Breast epithelium (tissue), 3 donors: ENCODE measurements around the gene PANX1.

ENCODE experiments used
- POLR2A ChIP-seq: fragments of 450-650 bp; IDR thresholded peaks from one replicate; pipeline ENCODE4 v1.6.1; 2016; ENCODE audit warnings: antibody characterized with exemption, mild to moderate bottlenecking, moderate library complexity
- TF ChIP-seq, protein P1 (sequence below), 3 donors: fragments of 450-650 bp; IDR thresholded peaks; one replicate each; pipeline ENCODE4 v1.5.1; 2016 to 2017; ENCODE audit warnings: antibody characterized with exemption in 3 of 3, mild to moderate bottlenecking in 3 of 3, moderate library complexity in 3 of 3

GRCh38 chr11:94084164-94084563 lies 44.5 kb upstream of the PANX1 start:
- TF ChIP-seq, protein P1, sequence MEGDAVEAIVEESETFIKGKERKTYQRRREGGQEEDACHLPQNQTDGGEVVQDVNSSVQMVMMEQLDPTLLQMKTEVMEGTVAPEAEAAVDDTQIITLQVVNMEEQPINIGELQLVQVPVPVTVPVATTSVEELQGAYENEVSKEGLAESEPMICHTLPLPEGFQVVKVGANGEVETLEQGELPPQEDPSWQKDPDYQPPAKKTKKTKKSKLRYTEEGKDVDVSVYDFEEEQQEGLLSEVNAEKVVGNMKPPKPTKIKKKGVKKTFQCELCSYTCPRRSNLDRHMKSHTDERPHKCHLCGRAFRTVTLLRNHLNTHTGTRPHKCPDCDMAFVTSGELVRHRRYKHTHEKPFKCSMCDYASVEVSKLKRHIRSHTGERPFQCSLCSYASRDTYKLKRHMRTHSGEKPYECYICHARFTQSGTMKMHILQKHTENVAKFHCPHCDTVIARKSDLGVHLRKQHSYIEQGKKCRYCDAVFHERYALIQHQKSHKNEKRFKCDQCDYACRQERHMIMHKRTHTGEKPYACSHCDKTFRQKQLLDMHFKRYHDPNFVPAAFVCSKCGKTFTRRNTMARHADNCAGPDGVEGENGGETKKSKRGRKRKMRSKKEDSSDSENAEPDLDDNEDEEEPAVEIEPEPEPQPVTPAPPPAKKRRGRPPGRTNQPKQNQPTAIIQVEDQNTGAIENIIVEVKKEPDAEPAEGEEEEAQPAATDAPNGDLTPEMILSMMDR (IDR thresholded peaks at IDR 0.05), result no peak
- TF ChIP-seq POLR2A, result no peak
